IMR-90 (cell line): Measurements from ENCODE around the gene TMEM200A. TPM values are rescaled to one million over a fixed set of nuclear protein-coding genes. Genes with fewer than 3 reads are reported as not detected.
A peak's percentile ranks its signal among the peaks of the same experiment; 100 is the strongest.

Experiments
- ATAC-seq: fragments of 200-7000 bp; cut with Tn5 transposase; 2 replicates; pipeline ENCODE4 v1.9.1; 2020; ENCODE audit warnings: low read depth, mild to moderate bottlenecking, moderate library complexity
- BruUV-seq: library from RNA; stranded (reverse); fragments of 400-500 nt; replicated peaks from 2 replicates; lab custom pipeline; 2021; lab: Mats Ljungman, UMichigan
- CTCF ChIA-PET: fragments of 300-600 bp; formaldehyde crosslinking; extraction: SDS; loops from one replicate; lab custom pipeline; 2021; ENCODE audit warnings: antibody characterized with exemption; lab: Yijun Ruan, JAX
- POLR2A ChIA-PET: fragments of 300-600 bp; sonication (Branson Sonifier 250); formaldehyde crosslinking; loops from one replicate; lab custom pipeline; 2022; ENCODE audit warnings: antibody characterized with exemption; ENCODE audit not compliant: unreplicated experiment; lab: Charles Lee
- DNase-seq: peaks from one replicate; pipeline ENCODE4 v3.0.0; 2013
- H2AFZ ChIP-seq: replicated peaks from 2 replicates; pipeline ENCODE3; 2013; ENCODE audit warnings: low read length, mild to moderate bottlenecking; ENCODE audit not compliant: poor library complexity
- H2AK5ac ChIP-seq: 2 replicates; pipeline ENCODE4 v1.6.1; 2013; ENCODE audit warnings: low read depth, low read length, inconsistent platforms
- H2AK9ac ChIP-seq: replicated peaks from 2 replicates; pipeline ENCODE3; 2013; ENCODE audit warnings: mild to moderate bottlenecking, low read depth, low read length, moderate library complexity; ENCODE audit not compliant: poor library complexity
- H2BK120ac ChIP-seq: 2 replicates; pipeline ENCODE4 v1.6.1; 2013; ENCODE audit warnings: low read depth, low read length, inconsistent platforms
- H2BK15ac ChIP-seq: 3 replicates; pipeline ENCODE4 v1.6.1; 2013; ENCODE audit warnings: low read depth, low read length, inconsistent platforms
- H2BK20ac ChIP-seq: 2 replicates; pipeline ENCODE4 v1.6.1; 2013; ENCODE audit warnings: low read depth, mild to moderate bottlenecking, inconsistent platforms, low read length, moderate library complexity
- H2BK5ac ChIP-seq: 2 replicates; pipeline ENCODE4 v1.6.1; 2013; ENCODE audit warnings: mild to moderate bottlenecking, low read depth, low read length, inconsistent platforms; ENCODE audit not compliant: poor library complexity, severe bottlenecking
- H3K14ac ChIP-seq: replicated peaks from 2 replicates; pipeline ENCODE4 v1.6.1; 2013; ENCODE audit warnings: low read depth, low read length, inconsistent platforms
- H3K18ac ChIP-seq: 2 replicates; pipeline ENCODE4 v1.6.1; 2013; ENCODE audit warnings: low read depth, low read length, control low read depth
- H3K23ac ChIP-seq: 2 replicates; pipeline ENCODE4 v1.6.1; 2013; ENCODE audit warnings: low read depth, low read length, inconsistent platforms
- H3K27ac ChIP-seq: 2 replicates; pipeline ENCODE4 v1.5.1; 2013; ENCODE audit warnings: mild to moderate bottlenecking, control low read depth, low read length; ENCODE audit not compliant: insufficient read depth
- H3K27me3 ChIP-seq: 2 replicates; pipeline ENCODE4 v1.6.1; 2013; ENCODE audit warnings: low read length; ENCODE audit not compliant: control insufficient read depth, insufficient read depth
- H3K36me3 ChIP-seq: 2 replicates; pipeline ENCODE4 v1.6.1; 2013; ENCODE audit warnings: low read length, mixed read lengths; ENCODE audit not compliant: control insufficient read depth, insufficient read depth
- H3K4ac ChIP-seq: 2 replicates; pipeline ENCODE4 v1.6.1; 2013; ENCODE audit warnings: low read depth, low read length, inconsistent platforms
- H3K4me1 ChIP-seq: 2 replicates; pipeline ENCODE4 v1.6.1; 2013; ENCODE audit warnings: low read length, mixed read lengths; ENCODE audit not compliant: control insufficient read depth, insufficient read depth
- H3K4me2 ChIP-seq: 2 replicates; pipeline ENCODE4 v1.6.1; 2013; ENCODE audit warnings: low read depth, mild to moderate bottlenecking, control low read depth, low read length, moderate library complexity
- H3K4me3 ChIP-seq: 2 replicates; pipeline ENCODE4 v1.5.1; 2013; ENCODE audit warnings: low read depth, mild to moderate bottlenecking, control low read depth, low read length, moderate library complexity; ENCODE audit not compliant: insufficient read depth
- H3K56ac ChIP-seq: 2 replicates; pipeline ENCODE4 v1.6.1; 2013; ENCODE audit warnings: low read length, inconsistent platforms; ENCODE audit not compliant: insufficient read depth; ENCODE audit errors: extremely low read depth
- H3K79me1 ChIP-seq, 2 experiments: 2 replicates each; pipeline ENCODE4 v1.6.1; 2013; ENCODE audit warnings: low read length in 2 of 2, inconsistent platforms in 1 of 2, low read depth in 1 of 2
- H3K9ac ChIP-seq: 2 replicates; pipeline ENCODE4 v1.6.1; 2013; ENCODE audit warnings: low read depth, low read length, control low read depth
- H3K9me1 ChIP-seq: 2 replicates; pipeline ENCODE4 v1.6.1; 2013; ENCODE audit warnings: low read length, inconsistent platforms; ENCODE audit not compliant: insufficient read depth
- H3K9me3 ChIP-seq: 2 replicates; pipeline ENCODE4 v1.6.1; 2013; ENCODE audit warnings: low read length; ENCODE audit not compliant: control insufficient read depth, insufficient read depth
- H4K20me1 ChIP-seq: 2 replicates; pipeline ENCODE4 v1.6.1; 2013; ENCODE audit warnings: low read length, inconsistent platforms; ENCODE audit not compliant: insufficient read depth
- H4K5ac ChIP-seq: 2 replicates; pipeline ENCODE4 v1.6.1; 2013; ENCODE audit warnings: mild to moderate bottlenecking, low read depth, low read length, control low read depth
- H4K8ac ChIP-seq, 2 experiments: 2 replicates each; pipeline ENCODE4 v1.6.1; 2013; ENCODE audit warnings: low read depth in 2 of 2, low read length in 2 of 2, control low read depth in 1 of 2, inconsistent platforms in 1 of 2
- H4K91ac ChIP-seq: 2 replicates; pipeline ENCODE4 v1.6.1; 2013; ENCODE audit warnings: low read depth, low read length, inconsistent platforms; ENCODE audit not compliant: insufficient read depth
- MAFK ChIP-seq: IDR thresholded peaks from 2 replicates; pipeline ENCODE4 v1.6.1; 2012; ENCODE audit warnings: low read depth, low read length, improper control_type of control experiment
- MAZ ChIP-seq: IDR thresholded peaks from 2 replicates; pipeline ENCODE4 v1.6.1; 2012; ENCODE audit warnings: low read depth, mild to moderate bottlenecking, low read length, improper control_type of control experiment, moderate library complexity, borderline replicate concordance
- POLR2A ChIP-seq: IDR thresholded peaks from 2 replicates; pipeline ENCODE4 v1.6.1; 2012; ENCODE audit warnings: mild to moderate bottlenecking, low read depth, low read length
- WGBS, 2 experiments: methylation state at CpG; one replicate each; pipeline versions ENCODE4 v1.1.5 to v1.1.7; 2013; ENCODE audit warnings: missing lambda C conversion rate in 2 of 2; ENCODE audit not compliant: insufficient read length in 1 of 2; ENCODE audit errors: extremely low coverage in 2 of 2; 5-methylcytosine and 5-hydroxymethylcytosine counted together
- dilution Hi-C: fragments of 300-500 bp; cut with HindIII; formaldehyde crosslinking; loops from one replicate; pipeline ENCODE4 v1.14.3; 2018; ENCODE audit warnings: low sequenced_read_pairs; ENCODE audit not compliant: unreplicated experiment
- in situ Hi-C: fragments of 300-500 bp; cut with MboI; formaldehyde crosslinking; loops from 3 replicates; pipeline ENCODE4 v1.14.3; 2019; ENCODE audit warnings: low sequenced_read_pairs, inconsistent platforms, mixed read lengths
- intact Hi-C: fragments of 100-400 bp; cut with micrococcal nuclease; formaldehyde crosslinking; loops from 2 replicates; pipeline ENCODE4 v1.10.0; 2022
- polyA plus RNA-seq, 3 experiments: library from polyadenylated mRNA; depleted of rRNA; stranded (reverse); fragments of >200 nt; gene quantifications; 2 replicates each; pipeline ENCODE4 v1.2.3, GENCODE V29; 2012; ENCODE audit warnings: low replicate concordance in 1 of 3
- total RNA-seq: library from RNA; depleted of rRNA; stranded (reverse); fragments of >200 nt; gene quantifications from 2 replicates; pipeline ENCODE4 v1.2.3, GENCODE V29; 2012

TMEM200A gene
- total and polyA plus RNA-seq, 2 of the 4 experiments (the other 2 are of a cell fraction), result 22.8 to 37.1 TPM

DNA sequence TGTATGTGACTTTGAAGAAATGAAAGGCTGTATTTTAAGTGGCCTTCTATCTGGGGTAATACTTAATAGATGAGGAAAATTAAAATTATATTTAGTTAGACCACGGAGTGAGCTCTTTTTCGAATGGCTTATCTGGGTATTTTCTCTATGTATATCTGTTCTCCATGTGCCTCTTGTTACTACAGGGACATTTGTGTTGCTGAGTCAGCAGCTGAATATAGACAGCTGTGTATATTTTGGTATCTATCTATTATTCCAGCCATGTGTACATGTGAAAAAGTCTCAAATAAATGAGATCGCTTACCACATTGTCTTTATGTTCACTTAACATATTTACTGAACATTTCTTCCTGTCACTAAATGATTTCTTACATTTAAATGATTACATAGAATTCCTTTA, 57.2 kb downstream of the TMEM200A start:
- no CpG with 5 or more reads among the region's 3 CpGs for WGBS, 2 experiments
- Histone ChIP-seq H4K5ac (no peak overlapping the region), H3K9me1 (0 out of 2 replicates have a peak, but pooled peaks cover 2% of the 10 kb centered on the region), H4K20me1 (no peaks in the 10 kb centered on the region), H3K79me1 (peaks cover 30 to 34% of the 10 kb centered on the region in 2 experiments; a peak in 2 of 4 replicates), H3K9ac (no peak overlapping the region), H2BK15ac (no peak overlapping the region), H3K9me3 (no peaks in the 10 kb centered on the region), H3K27me3 (no peaks in the 10 kb centered on the region), H3K4me1 (peaks cover 7% of the 10 kb centered on the region), H3K4ac (no peak overlapping the region), H2BK5ac (no peak overlapping the region), H3K18ac (no peak overlapping the region), H3K14ac (no peak overlapping the region), H3K23ac (no peak overlapping the region), H3K27ac (no peak overlapping the region), H2AK9ac (no peak overlapping the region), H2BK20ac (no peak overlapping the region), H3K56ac (no peak overlapping the region), H4K91ac (no peak overlapping the region), H2AK5ac (no peak overlapping the region), H2AFZ (no peak overlapping the region), H2BK120ac (no peak overlapping the region), H4K8ac (no peak overlapping the region), H3K4me3 (no peak overlapping the region), H3K36me3 (no peaks in the 10 kb centered on the region), H3K4me2 (no peak overlapping the region)
- TF ChIP-seq MAFK (peak; percentile 88), POLR2A (no peak), MAZ (no peak)
- BruUV-seq, result no TSS peak
- ChIA-PET POLR2A (no interaction called here), CTCF (no interaction called here)
- dilution Hi-C loops, result no loop called here
- DNase-seq (peak; percentile 22), ATAC-seq (no peak)
- intact Hi-C loops, result no loop called here
- in situ Hi-C loops, result no loop called here
